Tibial nerve (tissue), 3 donors: ENCODE data around the gene ASCL2.

Experiments used
- CTCF ChIP-seq, 5 experiments: fragments of 200-600 bp in 3 of 5; fragments of 450-650 bp in 2 of 5; sonication (generic) in 3 of 5; IDR thresholded peaks; one replicate each; pipeline ENCODE4 v1.5.1; 2016 to 2019; ENCODE audit warnings: antibody characterized with exemption in 5 of 5, mild to moderate bottlenecking in 3 of 5, moderate library complexity in 2 of 5
- POLR2A ChIP-seq, 2 donors: fragments of 450-650 bp; IDR thresholded peaks; one replicate each; pipeline ENCODE4 v1.6.1; 2017; ENCODE audit warnings: antibody characterized with exemption in 2 of 2, mild to moderate bottlenecking in 2 of 2, moderate library complexity in 2 of 2

- TF ChIP-seq POLR2A (IDR thresholded peaks at IDR 0.05) (no peak), CTCF (IDR thresholded peaks at IDR 0.05) (no peak)
Observed at GRCh38 chr11:2302896-2303626, 32.7 kb upstream of the ASCL2 start.
